Activated CD4-positive, alpha-beta T cell treated with anti-CD3 and anti-CD28 coated beads, Interleukin-10, Interleukin-2, amounts not matched to agents 100 ng/mL and 50 ng/mL, durations not matched to agents 16 hours and 8 hours (primary cell): ENCODE data around the gene XYLB.
A peak's percentile ranks its signal among the peaks of the same experiment; 100 is the strongest.

Source experiments
- DNase-seq: peaks from one replicate; pipeline ENCODE4 v3.0.0-alpha.2; 2020

The XYLB gene

GRCh38 chr3:38325256-38325655 is 21.3 kb upstream of the XYLB start:
- DNase-seq, result no peak

- DNase-seq, result peak; percentile 80
Observed at GRCh38 chr3:38327335-38328009, 19.1 kb upstream of the XYLB start.

- DNase-seq, result no peak
Observed at GRCh38 chr3:38331257-38332022, 15.1 kb upstream of the XYLB start.

DNA sequence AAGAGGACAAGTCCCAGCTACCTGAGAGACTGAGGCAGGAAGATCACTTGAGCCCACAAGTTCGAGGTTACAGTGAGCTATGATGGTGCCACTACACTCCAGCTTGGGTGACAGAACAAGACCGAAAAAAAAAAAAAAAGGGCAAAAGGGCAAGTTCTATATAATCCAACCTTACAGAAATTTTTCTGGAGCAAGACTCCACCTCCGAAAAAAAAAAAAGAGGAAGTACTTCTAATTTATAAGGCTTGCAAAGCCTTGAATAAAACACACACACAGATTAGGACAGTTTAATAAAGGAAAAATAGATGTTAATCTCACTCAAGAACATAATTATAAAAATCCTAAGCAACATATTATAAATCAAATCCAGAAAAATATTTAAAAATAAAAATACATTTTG is 14.4 kb upstream of the XYLB start:
- DNase-seq, result no peak

- no peak for DNase-seq
Observed at GRCh38 chr3:38334142-38335055, 12.2 kb upstream of the XYLB start.

- DNase-seq, result no peak
Observed at GRCh38 chr3:38335263-38335662, 11.3 kb upstream of the XYLB start.

DNA sequence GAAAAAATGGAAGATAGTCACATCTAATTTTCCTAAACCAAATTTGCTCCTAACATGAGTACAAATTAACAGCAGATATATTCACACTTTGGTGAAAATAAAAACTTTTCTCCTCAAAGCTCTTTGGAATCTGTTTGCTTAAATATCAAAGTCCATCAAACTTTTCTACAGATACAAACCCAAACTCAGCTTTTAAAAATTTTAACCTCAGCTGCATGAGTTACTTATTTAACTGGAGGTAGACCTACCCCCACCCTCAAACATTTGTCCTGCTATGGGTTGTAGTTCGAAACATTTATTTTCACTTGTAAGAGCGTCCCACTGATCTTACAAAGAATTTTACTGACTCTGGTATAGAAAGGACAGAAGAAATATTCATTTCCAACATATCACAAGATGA is 8.9 kb upstream of the XYLB start:
- no peak for DNase-seq

DNA sequence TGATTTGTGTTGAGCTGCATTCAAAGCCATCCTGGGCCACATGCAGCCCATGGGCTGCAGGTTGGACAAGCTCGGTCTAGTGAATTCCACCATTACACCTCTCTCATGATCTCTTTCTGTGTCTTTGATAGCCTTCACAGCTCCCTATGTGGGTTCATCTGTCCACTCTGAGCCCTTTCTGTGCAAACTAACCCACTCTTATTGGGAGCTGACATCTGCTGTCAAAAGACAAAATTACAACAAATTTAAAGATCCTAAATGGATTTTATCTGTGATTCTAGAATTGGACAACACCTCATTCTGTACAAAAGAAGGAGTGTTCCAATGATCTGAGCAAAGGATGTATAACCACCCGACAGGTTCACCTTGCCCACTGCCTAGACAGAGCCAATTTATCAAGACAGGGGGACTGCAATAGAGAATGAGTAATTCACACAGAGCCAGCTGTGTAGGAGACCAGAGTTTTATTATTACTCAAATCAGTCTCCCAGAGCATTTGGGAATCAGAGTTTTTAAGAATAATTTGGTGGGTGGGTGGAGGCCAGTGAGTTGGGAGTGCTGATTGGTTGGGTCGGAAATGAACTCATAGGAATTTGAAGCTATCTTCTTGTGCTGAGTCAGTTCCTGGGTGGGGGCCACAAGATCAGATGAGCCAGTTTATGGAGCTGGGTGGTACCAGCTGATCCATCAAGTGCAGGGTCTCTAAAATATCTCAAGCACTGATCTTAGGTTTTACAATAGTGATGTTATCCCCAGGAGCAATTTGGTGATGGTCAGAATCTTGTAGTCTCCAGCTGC is 2.6 kb upstream of the XYLB start:
- DNase-seq, result no peak

- DNase-seq, result no peak
Observed at GRCh38 chr3:38345879-38346586, 552 bp upstream of the XYLB start.

DNA sequence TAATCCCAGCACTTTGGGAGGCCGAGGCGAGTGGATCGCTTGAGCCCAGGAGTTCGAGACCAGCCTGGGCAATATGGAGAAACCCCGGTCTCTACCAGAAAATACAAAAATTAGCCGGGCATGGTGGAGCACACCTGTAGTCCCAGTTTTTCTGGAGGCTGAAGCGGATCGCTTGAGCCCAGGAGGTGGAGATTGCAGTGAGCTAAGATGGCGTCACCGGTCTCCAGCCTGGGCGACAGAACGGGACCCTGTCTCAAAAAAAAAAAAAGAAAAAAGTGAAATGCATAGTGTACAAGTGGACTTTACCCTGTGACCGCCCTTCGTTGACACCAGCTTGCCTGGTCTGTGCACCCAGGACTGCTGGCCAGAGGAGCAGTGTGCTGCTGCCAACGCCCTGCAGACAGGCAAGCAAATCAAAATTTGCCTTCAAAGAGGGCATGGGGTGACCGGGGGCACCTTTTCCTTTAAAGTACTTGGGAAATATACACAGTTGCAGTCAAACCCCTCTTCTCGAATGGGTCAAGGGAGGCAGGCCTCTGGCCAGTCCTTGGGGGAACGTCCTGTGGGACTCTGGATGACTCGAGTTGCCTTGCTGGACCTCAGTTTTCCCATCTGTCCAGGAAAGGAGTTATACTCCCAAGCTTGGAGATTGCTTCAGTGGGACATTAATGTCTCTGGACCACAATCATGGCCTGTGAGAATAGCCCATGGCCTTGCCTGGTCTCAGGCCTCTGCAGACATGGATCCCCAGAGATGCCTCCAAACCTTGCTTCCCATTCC is 1.0 kb downstream of the XYLB start:
- DNase-seq, result no peak

DNA sequence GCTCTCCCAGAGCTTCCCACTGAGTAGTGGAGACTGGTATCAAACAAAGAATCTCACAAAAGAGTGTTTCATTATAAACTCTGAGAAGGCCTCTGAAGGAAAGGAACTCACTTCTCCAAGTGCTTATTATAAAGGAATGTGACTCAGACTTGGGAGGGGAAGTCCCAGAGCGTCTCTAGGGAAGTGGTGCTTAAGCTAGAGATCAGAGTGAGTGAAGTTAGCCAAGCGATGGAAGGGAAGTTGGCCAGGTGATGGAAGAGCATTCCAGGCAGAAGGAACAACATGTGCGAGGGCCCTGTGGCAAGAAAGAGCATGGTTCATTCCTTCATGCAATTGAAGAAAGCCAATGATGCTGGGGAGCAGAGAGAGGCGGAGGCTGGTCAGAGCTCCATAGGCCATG is 2.3 kb downstream of the XYLB start:
- DNase-seq, result no peak

DNA sequence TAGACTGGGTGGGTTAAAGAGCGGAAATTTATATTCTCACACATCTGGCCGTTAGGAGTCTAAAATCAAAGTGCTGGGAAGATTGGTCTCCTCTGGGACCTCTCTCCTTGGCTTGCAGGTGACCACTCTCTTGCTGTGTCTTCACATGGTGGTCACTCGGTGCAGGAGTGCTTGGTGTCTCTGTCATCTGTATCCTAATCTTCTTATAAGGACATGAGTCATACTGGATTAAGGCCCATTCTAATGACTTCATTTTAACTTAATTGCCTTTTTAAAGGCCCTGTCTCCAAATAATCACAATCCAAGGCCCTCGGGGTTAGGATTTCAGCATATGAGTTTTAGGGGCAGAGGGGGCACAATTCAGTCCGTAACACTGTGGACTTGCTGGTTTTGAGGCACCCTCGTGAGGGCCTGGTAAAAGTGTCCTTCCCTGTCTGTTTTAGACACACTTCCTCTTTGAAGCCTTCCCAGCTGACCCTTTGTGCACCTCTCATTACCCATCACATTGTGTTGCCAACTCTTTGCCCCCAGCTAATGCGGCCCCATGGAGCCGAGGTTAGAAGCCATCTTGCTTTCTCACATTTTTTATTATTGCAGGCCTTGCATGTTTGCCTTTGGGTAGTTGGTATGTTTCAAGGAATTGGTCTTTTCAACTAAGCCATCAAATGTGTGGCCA is 3.2 kb downstream of the XYLB start:
- DNase-seq, result no peak

- DNase-seq, result no peak
Observed at GRCh38 chr3:38353151-38353550, 6.6 kb downstream of the XYLB start.

DNA sequence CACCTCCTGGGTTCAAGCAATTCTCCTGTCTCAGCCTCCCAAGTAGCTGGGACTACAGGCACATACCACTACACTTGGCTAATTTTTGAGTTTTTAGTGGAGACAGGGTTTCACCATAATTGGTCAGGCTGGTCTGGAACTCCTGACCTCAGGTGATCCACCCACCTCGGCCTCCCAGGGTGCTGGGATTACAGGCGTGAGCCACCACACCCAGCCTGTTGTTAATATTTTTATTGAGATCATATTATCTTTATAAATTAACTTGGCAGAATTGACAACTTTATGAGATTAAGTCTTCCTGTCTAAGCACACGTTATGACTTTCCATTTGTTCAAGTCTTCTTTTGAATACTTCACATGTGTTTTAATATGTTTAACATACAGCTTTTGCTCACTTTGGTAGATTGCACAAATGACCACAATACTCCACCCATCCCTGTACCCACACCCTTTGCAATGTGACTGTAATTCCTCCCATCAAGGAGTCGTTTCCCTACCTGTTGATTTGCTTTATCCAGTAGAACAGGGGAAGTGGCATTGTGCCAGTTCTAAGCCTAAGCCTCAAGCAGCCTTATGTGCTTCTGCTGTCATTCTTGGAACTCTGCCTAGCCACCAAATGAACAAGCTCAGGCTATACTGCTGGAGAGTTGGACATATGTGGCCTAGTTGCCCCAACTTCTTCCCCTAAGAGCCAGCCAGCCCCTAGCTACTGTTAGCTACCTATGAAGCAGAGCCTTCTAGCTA is 8.2 kb downstream of the XYLB start:
- no peak for DNase-seq

DNA sequence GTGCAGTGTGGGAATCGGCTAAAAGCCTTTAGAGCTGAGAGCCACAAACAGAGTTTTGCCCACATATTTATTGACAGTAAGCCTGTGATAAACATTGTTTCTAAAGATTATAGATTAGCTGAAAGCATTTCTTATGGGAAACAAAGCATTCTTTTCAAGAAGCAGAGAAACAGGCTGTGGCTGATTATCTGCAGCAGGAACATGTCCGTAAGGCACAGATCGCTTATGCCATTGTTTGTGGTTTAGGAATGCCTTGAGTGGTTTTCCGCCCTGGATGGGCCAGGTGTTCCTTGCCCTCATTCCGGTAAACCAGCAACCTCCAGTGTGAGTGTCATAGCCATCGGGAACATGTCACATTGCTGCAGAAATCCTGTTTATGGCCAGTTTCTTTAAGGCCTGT is 12.5 kb downstream of the XYLB start:
- DNase-seq, result no peak

DNA sequence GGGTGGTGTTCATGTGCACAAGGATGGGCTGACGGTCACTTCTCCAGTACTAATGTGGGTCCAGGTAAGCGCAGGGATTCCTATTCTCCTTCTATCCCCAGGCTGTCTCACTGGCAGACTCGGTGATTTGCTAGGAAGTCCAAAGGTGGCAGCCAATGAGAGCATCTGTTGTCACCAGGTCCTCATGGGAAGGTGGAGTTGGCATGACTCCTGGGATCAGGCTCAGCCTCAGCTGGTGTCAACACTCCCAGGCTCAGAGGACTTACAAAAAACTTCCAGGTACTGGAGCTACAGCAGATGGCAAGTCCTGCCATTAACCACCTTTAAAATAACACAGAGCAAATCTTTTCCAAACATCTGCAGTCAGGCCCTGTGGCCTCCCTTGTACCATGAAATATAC is 13.8 kb downstream of the XYLB start:
- DNase-seq, result no peak

DNA sequence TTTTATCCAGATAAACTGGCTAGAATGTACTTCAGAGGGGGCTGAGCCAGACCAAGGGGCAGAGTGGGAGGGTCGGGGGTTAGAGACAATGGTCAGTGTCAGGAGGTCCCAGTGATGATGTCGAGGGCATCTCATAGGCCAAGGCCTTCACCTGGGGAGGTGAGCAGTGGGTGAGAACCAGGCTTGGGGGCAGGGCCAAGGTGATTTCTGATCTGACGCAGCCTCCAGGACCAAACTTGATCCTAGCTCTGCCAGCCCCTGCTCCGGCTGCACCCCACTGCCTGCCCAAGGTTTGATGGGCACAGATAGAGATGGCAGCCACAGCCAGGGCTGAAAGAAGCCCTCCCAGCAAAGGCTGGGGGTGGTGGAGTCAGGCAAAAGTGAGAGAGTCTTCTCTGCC is 14.9 kb downstream of the XYLB start:
- no peak for DNase-seq

- no peak for DNase-seq
Observed at GRCh38 chr3:38362825-38363224, 16.2 kb downstream of the XYLB start.

GRCh38 chr3:38364721-38365400 is 18.3 kb downstream of the XYLB start:
- DNase-seq, result no peak
